Measurements from ENCODE around the gene OR6J1. TPM values are rescaled to one million over a fixed set of nuclear protein-coding genes. Genes with fewer than 3 reads are reported as not detected.

The OR6J1 gene
- total and polyA plus RNA-seq, 2 of the 13 experiments (the other 11 are each of a cell fraction or from before 2014, with no cell fraction given) = not detected

GRCh38 chr14:22598099-22598895, 45.9 kb downstream of the OR6J1 start, which contains the start of gene ABHD4 (continued):
- TF ChIP-seq FUBP1 (CRISPR knock-in tag; IDR thresholded peaks at IDR 0.05; ENCODE audit: borderline replicate concordance) (peak; percentile 90; the same call in 1 of the 2 replicates), ZSCAN22 (CRISPR knock-in tag; IDR thresholded peaks at IDR 0.05) (peak; percentile 51; the same call in 1 of the 2 replicates), ZNF350 (CRISPR knock-in tag; IDR thresholded peaks at IDR 0.05; ENCODE audit: borderline replicate concordance, low read depth) (peak; percentile 94), KLF6 (CRISPR knock-in tag; IDR thresholded peaks at IDR 0.05) (peak; percentile 81), KLF15 (CRISPR knock-in tag; IDR thresholded peaks at IDR 0.05; ENCODE audit: borderline replicate concordance) (no peak), KDM6A (CRISPR knock-in tag; IDR thresholded peaks at IDR 0.05; ENCODE audit: low read depth) (0 out of 2 replicates have a peak, but pooled peaks have one; percentile 11), FOXP1 (IDR thresholded peaks at IDR 0.05) (no peak), FOXP1 (CRISPR knock-in tag; IDR thresholded peaks at IDR 0.05) (peak; percentile 63), ZNF629 (CRISPR knock-in tag; conservative IDR thresholded peaks at IDR 0.05) (0 out of 2 replicates have a peak, but pooled peaks have one; percentile 6), ZNF503 (CRISPR knock-in tag; IDR thresholded peaks at IDR 0.05) (0 out of 2 replicates have a peak, but pooled peaks have one; percentile 16), HNF4A (CRISPR knock-in tag; IDR thresholded peaks at IDR 0.05) (no peak), SPEN (CRISPR knock-in tag; IDR thresholded peaks at IDR 0.05; ENCODE audit: low read depth) (peak; percentile 82), CERS6 (CRISPR knock-in tag; IDR thresholded peaks at IDR 0.05) (no peak), MBNL3 (CRISPR knock-in tag; conservative IDR thresholded peaks at IDR 0.05) (no peak), CBX5 (CRISPR knock-in tag; IDR thresholded peaks at IDR 0.05; ENCODE audit: borderline replicate concordance) (peak; percentile 73; the same call in 1 of the 2 replicates), PTBP1 (IDR thresholded peaks at IDR 0.05; ENCODE audit: low read depth, low read length, poor library complexity, severe bottlenecking) (peak; percentile 93), LCORL (IDR thresholded peaks at IDR 0.05) (no peak), LCORL (CRISPR knock-in tag; IDR thresholded peaks at IDR 0.05) (peak; percentile 65; the same call in 1 of the 2 replicates), THAP11 (CRISPR knock-in tag; IDR thresholded peaks at IDR 0.05) (peak; percentile 69; the same call in 1 of the 2 replicates), ZZZ3 (CRISPR knock-in tag; IDR thresholded peaks at IDR 0.05; ENCODE audit: borderline replicate concordance) (no peak), RFX1 (IDR thresholded peaks at IDR 0.05) (no peak), ATF2 (CRISPR knock-in tag; IDR thresholded peaks at IDR 0.05) (peak; percentile 15; the same call in 1 of the 2 replicates), SP140L (CRISPR knock-in tag; IDR thresholded peaks at IDR 0.05; ENCODE audit: borderline replicate concordance) (no peak), PRPF4 (IDR thresholded peaks at IDR 0.05; ENCODE audit: low read depth, low read length, poor library complexity, severe bottlenecking) (no peak), POLR2G (IDR thresholded peaks at IDR 0.05; ENCODE audit: low read depth, low read length) (peak; percentile 81), FOXM1 (CRISPR knock-in tag; IDR thresholded peaks at IDR 0.05) (no peak)
